ENCODE measurements around the gene EFCAB11.

- no peak for TF ChIP-seq CTCF (conservative IDR thresholded peaks at IDR 0.05)
- TF ChIP-seq ZFX (IDR thresholded peaks at IDR 0.05): no peak
These were observed 928 bp downstream of the EFCAB11 start for GRCh38 chr14:89953602-89954001.

Measured in C4-2B (cell line).